Right lobe of liver (tissue), 6 donors: Measurements from ENCODE around the gene AREL1. TPM values are rescaled to one million over a fixed set of nuclear protein-coding genes. Genes with fewer than 3 reads are reported as not detected.

Source experiments
- ATAC-seq, 4 donors: fragments of 200-7000 bp; cut with Tn5 transposase; one replicate each; pipeline ENCODE4 v1.9.1; 2020; ENCODE audit warnings: mild to moderate bottlenecking in 4 of 4, moderate library complexity in 4 of 4
- DNase-seq, 3 donors: peaks; one replicate each; pipeline ENCODE4 v3.0.0-alpha.2; 2020
- H3K27ac ChIP-seq, 3 donors: fragments of 200-600 bp; one replicate each; pipeline ENCODE4 v1.8.0; 2022
- H3K27me3 ChIP-seq, 2 donors: fragments of 200-600 bp; one replicate each; pipeline ENCODE4 v1.8.0; 2022
- H3K36me3 ChIP-seq, 4 donors: fragments of 200-600 bp; sonication (generic) in 1 of 4; one replicate each; pipeline versions ENCODE4 v1.5.1 to v1.8.0; 2017 to 2022; ENCODE audit warnings: control low read depth in 1 of 4
- H3K4me1 ChIP-seq, 4 donors: fragments of 200-600 bp; sonication (generic) in 1 of 4; one replicate each; pipeline versions ENCODE4 v1.5.1 to v1.8.0; 2017 to 2022; ENCODE audit warnings: control low read depth in 1 of 4
- H3K4me3 ChIP-seq, 3 donors: fragments of 200-600 bp; one replicate each; pipeline ENCODE4 v1.8.0; 2022
- H3K9me3 ChIP-seq, 4 donors: fragments of 200-600 bp; sonication (generic) in 1 of 4; one replicate each; pipeline versions ENCODE4 v1.5.1 to v1.8.0; 2017 to 2022; ENCODE audit warnings: control low read depth in 1 of 4
- POLR2A ChIP-seq: fragments of 450-650 bp; IDR thresholded peaks from one replicate; pipeline ENCODE4 v1.6.1; 2017; ENCODE audit warnings: antibody characterized with exemption, mild to moderate bottlenecking
- WGBS: methylation state at CpG from one replicate; pipeline ENCODE4 v1.1.6; 2018; ENCODE audit warnings: low coverage, low lambda C conversion rate; ENCODE audit not compliant: insufficient coverage; ENCODE audit errors: missing lambda C conversion rate; 5-methylcytosine and 5-hydroxymethylcytosine counted together
- intact Hi-C, 2 donors: fragments of 100-400 bp; cut with DNase I; formaldehyde crosslinking; loops; one replicate each; pipeline versions ENCODE4 v1.11.2 to v1.14.1; 2022
- total RNA-seq, 6 experiments: library from RNA; depleted of rRNA in 2 of 6; stranded (reverse); fragments of >200 nt in 2 of 6; fragmentation: NEBNext Ultra II Directional in 3 of 6; extraction: Animal tissue kit (Norgen Biotek cat#: 25700) in 3 of 6; gene quantifications; one replicate each; pipeline versions ENCODE4 v1.1.0 to v1.2.4, GENCODE V29; 2016 to 2023
- TF ChIP-seq, protein P1 (sequence below), 4 donors: fragments of 200-600 bp in 3 of 4; fragments of 450-650 bp in 1 of 4; IDR thresholded peaks; one replicate each; pipeline versions ENCODE4 v1.5.1 to v1.8.0; 2016 to 2022; ENCODE audit warnings: antibody characterized with exemption in 4 of 4, mild to moderate bottlenecking in 2 of 4
- donor health status: DM: no; HTN: yes; CAD: no.
- donor health status: DM: no; HTN: no; CAD: no.
- donor health status: DM: no; HTN: no; CAD: no.
- donor health status: DM: no; HTN: yes; CAD: no.
- donor health status: DM: no; HTN: yes; CAD: no.

Gene AREL1
- total RNA-seq, 6 experiments from 2014 or later = 12.7 to 17.9 (median 15.9) TPM

- Histone ChIP-seq H3K36me3 (no peaks in the 10 kb centered on the region), H3K4me3 (no peak overlapping the region), H3K27me3 (no peaks in the 10 kb centered on the region), H3K9me3 (no peaks in the 10 kb centered on the region), H3K4me1 (peaks cover 0 to 6% (median 0%) of the 10 kb centered on the region in 4 donors), H3K27ac (no peak overlapping the region)
- intact Hi-C loops = no loop called here
- DNase-seq (no peak), ATAC-seq (no peak)
- no peak for TF ChIP-seq POLR2A
- TF ChIP-seq, protein P1, sequence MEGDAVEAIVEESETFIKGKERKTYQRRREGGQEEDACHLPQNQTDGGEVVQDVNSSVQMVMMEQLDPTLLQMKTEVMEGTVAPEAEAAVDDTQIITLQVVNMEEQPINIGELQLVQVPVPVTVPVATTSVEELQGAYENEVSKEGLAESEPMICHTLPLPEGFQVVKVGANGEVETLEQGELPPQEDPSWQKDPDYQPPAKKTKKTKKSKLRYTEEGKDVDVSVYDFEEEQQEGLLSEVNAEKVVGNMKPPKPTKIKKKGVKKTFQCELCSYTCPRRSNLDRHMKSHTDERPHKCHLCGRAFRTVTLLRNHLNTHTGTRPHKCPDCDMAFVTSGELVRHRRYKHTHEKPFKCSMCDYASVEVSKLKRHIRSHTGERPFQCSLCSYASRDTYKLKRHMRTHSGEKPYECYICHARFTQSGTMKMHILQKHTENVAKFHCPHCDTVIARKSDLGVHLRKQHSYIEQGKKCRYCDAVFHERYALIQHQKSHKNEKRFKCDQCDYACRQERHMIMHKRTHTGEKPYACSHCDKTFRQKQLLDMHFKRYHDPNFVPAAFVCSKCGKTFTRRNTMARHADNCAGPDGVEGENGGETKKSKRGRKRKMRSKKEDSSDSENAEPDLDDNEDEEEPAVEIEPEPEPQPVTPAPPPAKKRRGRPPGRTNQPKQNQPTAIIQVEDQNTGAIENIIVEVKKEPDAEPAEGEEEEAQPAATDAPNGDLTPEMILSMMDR (IDR thresholded peaks at IDR 0.05) = no peak
- WGBS = 43% methylated on average over 2 of the region's 2 CpGs
Measured at GRCh38 chr14:74704656-74705055, 8.2 kb downstream of the AREL1 start.

- TF ChIP-seq, protein P1 (IDR thresholded peaks at IDR 0.05) = no peak
- no peak for TF ChIP-seq POLR2A
- ATAC-seq = no peak
- 95% methylated on average over 3 of the region's 3 CpGs for WGBS
- Histone ChIP-seq H3K27me3 (no peaks in the 10 kb centered on the region), H3K4me3 (no peak overlapping the region), H3K27ac (no peak overlapping the region), H3K4me1 (no peaks in the 10 kb centered on the region), H3K9me3 (no peaks in the 10 kb centered on the region), H3K36me3 (no peaks in the 10 kb centered on the region)
- no peak for DNase-seq
- intact Hi-C loops = no loop called here
Measured at GRCh38 chr14:74703043-74703442, 9.8 kb downstream of the AREL1 start.

DNA sequence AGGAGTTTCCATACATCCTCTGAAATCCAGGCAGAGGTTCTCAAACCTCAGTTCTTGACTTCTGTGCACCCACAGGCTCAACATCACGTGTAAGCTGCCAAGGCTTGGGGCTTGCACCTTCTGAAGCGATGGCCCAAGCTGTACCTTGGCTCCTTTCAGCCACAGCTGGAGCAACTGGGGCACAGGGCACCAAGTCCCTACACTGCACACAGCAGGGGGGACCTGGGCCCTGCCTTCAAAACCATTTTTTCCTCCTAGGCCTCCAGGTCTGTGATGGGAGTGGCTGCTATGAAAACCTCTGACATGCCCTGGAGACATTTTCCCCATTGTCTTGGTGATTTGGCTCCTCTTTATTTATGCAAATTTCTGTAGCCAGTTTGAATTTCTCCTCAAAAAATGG lies 10.6 kb downstream of the AREL1 start:
- ATAC-seq (no peak), DNase-seq (no peak)
- H3K9me3 ChIP-seq = no peaks in the 10 kb centered on the region
- H3K27ac ChIP-seq = no peak overlapping the region
- 83% methylated on average over 1 of the region's 2 CpGs for WGBS
- no peaks in the 10 kb centered on the region for H3K27me3 ChIP-seq
- no peaks in the 10 kb centered on the region for H3K4me1 ChIP-seq
- no peaks in the 10 kb centered on the region for H3K36me3 ChIP-seq
- no peak overlapping the region for H3K4me3 ChIP-seq
- TF ChIP-seq POLR2A = no peak
- TF ChIP-seq, protein P1 (IDR thresholded peaks at IDR 0.05) = no peak
- intact Hi-C loops = no loop called here

DNA sequence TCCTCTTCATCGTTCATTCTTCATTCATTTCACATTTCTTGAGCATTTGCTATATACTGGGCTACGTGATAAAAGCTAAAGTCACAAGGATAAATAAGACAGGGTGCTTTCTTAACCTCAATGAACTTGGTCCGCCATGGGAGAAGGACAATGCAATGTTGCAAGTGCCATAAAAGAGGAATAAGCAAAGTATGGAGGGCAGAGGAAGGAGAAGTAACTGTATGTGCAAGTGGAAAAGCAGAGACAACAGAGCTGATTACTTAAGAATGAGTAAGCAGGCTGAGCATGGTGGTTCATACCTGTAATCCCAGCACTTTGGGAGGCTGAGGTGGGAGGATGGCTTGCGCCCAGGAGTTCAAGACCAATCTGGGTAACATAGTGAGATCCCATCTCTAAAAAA lies 14.4 kb downstream of the AREL1 start:
- no peak overlapping the region for H3K27ac ChIP-seq
- 90% methylated on average over 4 of the region's 4 CpGs for WGBS

More for the DNA sequence above, 14.4 kb downstream of the AREL1 start:
- Histone ChIP-seq H3K27me3 (no peaks in the 10 kb centered on the region), H3K4me3 (no peak overlapping the region), H3K9me3 (no peaks in the 10 kb centered on the region), H3K36me3 (no peaks in the 10 kb centered on the region), H3K4me1 (no peaks in the 10 kb centered on the region)
- TF ChIP-seq, protein P1 (IDR thresholded peaks at IDR 0.05) = no peak
- no peak for TF ChIP-seq POLR2A
- intact Hi-C loops = no loop called here
- no peak for DNase-seq
- peak; percentile 29 to 60 (median 41) for ATAC-seq
